Endometrial microvascular endothelial cells (primary cell): Measurements from ENCODE around the gene SCGN. TPM values are rescaled to one million over a fixed set of nuclear protein-coding genes. Genes with fewer than 3 reads are reported as not detected.

Experiments used
- in situ Hi-C: cut with HindIII; loops from 2 replicates; pipeline ENCODE4 v1.10.0; 2017; ENCODE audit warnings: low sequenced_read_pairs, low pct_unique_long_range_greater_than_20kb; ENCODE audit errors: inconsistent ontology term
- total RNA-seq: library from RNA; depleted of rRNA; stranded (reverse); fragments of >200 nt; gene quantifications from one replicate; pipeline ENCODE4 v1.2.3, GENCODE V29; 2015; ENCODE audit errors: inconsistent ontology term

SCGN gene
- total RNA-seq, 1 donor from 2014 or later, result not detected

DNA sequence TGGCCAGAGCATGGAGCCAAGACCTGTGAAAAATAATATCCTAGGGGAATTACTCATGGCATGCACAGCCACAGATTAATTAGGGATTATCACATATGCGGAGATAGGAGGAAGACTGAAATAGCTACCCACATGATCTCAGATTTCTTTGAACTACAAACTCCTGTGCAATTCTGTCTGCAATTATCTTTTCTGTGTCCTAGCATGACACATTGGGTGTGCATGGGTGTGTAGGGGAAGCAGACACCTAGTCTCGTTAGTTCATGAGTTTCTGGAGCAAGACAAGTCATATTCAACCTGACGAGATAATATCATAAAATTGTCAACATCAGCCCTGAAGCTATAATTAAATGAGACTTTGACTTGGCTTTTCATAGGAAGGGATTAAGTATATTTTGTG lies 98.9 kb downstream of the SCGN start:
- in situ Hi-C loops, result no loop called here

Other genes with a start within 250 kb of the SCGN start
- not detected for gene SLC17A4, start 102.5 kb downstream of the SCGN start, total RNA-seq
- not detected for gene SLC17A1, start 179.8 kb downstream of the SCGN start, total RNA-seq
- not detected for gene SLC17A3, start 222.0 kb downstream of the SCGN start, total RNA-seq